RPMI8226 (cell line): ENCODE data around the gene MAPRE2.
"Not testable (repeated sequence)": the region's sequence is repeated elsewhere in the genome, so short reads cannot be mapped to it uniquely, and the experiment has no call there.

Source experiments
- DNase-seq: peaks from one replicate; pipeline ENCODE4 v3.0.0-alpha.2; 2015

MAPRE2 gene

DNA sequence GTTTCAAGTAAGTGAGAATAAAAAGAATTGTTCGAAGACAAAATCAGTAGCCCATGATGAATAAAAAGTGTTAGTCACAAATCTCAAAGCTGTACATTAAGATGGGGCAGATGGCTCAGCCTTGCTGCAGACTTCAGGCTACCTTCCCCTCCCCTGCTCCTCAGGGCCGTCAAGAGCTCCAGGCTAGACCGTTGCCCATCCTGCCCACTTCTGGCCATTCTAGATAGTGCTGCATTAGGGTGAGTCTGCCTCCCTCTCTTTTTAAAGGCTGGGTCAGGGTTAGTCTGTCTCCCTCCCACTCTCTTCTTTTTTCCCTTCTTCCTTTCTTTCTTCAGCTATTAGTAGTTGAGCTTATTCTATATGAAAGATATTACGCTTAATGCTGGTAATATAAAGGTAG is 86.0 kb downstream of the MAPRE2 start:
- DNase-seq, result no peak

DNA sequence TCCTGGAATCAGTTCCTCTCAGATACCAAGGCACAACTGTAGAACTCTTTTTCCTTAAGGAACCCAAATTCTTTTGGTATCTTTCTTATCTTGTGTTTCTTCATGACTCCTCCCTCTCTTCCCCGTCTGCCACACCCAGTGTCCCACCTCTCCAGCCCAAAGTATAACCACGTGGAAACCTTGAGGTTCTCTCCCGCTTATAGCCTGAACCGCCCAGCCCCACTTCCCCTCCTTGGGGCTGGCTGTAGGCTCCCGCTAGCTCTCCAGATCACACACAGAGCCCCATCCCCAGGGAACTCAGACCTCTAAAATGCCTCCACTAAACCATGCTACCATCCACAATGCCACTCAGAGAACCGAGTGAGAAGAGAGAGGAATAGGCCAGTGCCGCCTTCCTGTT is 87.5 kb downstream of the MAPRE2 start:
- no peak for DNase-seq

DNA sequence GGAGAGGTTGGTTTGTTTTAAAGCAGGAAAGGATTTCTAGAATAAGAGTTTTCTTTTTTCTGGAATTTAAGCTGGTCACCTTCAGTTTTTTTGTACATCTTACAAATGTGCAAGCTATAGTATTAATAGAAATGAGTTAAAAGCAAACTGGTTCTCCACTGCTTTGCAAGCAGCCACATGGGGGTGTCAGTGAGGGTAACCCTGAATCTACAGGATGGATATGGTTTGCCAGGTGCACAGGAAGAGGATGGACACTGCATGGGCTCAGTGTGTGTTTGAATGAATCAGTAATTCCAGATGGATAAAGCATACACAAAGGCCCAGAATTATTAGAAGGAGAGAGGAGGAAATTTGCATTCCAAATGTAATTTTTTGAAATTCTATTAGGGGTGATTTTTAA is 89.0 kb downstream of the MAPRE2 start:
- DNase-seq, result no peak

DNA sequence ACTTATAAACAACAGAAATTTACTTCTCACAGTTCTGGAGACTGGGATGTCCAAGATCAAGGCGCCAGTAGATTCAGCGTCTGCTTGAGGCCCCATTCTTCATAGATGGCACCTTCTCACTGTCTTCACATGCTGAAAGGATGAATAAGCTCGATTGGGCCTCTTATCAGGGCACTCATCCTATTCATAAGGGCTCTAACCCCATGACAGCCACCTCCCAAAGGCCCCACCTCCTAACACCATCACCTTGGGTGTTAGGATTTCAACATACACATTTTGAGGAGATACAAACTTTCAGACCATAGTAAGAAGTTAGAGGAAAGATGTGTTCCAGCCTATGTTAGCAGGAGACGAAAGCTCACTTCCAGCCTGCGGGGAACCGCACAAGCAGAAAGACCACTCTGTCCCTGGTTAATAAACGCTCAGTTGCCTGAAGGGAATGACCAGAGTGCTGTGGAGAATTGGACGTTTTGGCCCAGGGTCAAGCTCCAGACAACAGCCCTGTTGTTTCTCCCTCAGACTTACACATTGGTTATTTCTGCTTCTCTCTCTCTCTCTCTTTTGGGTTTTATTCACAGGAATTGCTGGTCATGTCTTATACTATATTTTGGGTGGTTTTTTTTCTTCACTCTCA is 90.3 kb downstream of the MAPRE2 start:
- DNase-seq, result no peak

DNA sequence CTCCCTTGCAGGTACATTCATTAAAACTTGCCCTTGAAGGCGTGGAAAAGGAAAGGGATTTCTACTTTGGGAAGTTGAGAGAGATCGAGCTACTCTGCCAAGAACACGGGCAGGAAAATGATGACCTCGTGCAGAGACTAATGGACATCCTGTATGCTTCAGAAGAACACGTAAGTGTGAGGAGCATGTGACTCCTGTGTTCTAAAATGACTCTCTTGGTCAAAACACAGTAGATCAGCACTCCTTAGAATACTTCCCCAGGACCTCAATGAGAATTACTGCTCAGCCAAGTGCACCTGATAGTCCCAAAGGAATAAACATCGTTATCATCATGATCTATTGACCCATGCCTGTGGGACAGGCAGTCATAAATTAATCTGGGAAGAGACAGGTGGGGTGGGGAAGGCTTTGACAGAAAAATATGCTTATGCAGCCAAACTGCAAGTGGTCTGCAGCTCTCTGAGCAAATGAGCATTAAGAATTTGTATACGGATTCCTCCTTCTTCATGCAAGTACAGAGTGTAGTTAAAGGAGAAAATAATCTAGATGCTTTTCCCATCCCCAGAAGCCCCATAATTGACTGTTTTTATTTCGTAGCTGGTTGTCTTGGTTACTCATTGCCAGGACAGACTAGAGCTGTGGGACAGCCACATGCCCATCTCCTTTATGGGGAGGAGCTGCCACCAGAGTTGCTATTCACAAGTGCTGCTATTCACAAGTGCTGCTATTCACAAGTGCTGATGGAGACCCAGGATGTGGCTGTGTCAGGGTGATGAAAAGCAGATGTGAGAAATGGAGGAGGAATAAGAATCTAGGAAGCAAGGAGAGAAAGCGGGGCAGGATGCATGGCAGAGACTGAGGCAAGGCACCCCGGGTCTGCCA is 91.0 kb downstream of the MAPRE2 start:
- no peak for DNase-seq

DNA sequence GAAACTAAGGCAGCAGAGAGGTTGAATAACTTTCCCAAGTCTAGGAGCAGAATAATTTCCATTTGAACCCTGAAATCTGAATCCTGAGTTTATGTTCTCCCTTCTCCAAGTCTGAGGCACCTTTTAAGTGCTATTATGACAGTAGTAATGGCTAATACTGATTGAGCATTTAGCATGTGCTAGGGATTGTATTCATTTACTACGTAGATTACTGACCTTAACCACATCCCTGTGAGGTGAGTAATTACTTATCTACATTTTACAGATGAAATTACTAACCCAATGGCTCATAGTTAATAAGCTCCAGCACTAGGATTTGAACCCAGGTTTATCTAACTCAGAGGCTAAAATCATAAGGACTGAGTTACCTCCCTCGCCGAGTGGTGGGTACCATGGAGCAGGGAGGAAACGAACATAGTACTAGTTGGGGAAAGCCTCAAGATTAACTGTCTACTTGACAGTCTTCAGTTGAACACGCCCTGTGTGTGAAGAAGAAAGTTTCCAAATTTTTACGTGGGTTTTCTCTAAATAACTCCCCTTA is 93.0 kb downstream of the MAPRE2 start:
- no peak for DNase-seq

DNA sequence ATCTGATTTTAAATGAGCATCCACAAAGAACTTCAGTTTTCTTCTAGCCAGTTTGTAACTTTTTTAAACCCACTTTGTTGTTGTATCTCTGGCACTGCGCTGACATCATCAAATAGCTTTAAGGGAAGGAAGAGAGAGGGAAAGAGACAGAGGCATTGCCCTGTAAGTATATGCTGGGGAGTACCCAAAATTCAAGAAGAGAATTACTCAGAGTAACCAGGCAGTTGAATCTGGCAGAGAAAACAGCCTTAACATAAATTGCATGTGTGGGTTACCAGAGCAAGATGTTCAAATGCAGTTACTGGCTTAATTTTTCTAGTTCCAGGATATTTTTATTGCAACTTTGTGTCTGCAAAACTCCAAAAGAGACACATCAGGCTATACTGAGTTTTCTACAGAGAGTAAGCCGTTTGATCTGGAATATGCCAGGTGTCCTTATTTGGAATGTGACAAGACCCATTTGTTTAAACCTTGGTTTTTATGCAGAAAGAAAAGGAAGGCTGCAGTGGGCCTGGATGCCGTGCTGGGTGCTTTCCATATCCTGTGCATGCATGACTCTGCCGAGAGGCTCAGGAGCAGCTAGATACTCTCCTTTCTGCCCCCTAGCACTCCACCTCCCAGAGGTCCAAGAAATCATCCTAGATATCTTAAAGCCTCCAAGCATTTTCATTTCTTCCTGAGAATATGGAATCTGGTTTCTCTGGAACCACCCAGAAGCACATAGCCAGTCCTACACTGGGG is 93.7 kb downstream of the MAPRE2 start:
- no peak for DNase-seq

DNA sequence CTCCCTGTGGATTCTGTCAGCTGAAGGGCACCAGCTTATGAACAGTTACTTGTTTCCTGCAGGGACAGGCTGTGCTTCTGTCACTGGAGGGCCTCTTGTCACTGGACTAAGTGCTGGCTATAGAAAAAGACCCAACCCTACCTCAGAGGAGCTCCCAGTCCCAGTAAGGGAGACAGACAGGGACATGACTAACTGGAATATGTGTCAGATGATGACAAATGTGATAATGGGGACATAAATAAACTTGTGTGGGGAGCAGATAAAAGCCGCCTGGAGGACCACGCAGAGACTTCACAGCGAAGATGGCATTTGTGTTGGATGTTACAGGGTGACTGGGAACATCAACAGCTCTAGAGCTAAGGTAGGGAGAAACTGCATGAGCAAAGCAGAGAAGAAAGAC is 95.0 kb downstream of the MAPRE2 start:
- no peak for DNase-seq

DNA sequence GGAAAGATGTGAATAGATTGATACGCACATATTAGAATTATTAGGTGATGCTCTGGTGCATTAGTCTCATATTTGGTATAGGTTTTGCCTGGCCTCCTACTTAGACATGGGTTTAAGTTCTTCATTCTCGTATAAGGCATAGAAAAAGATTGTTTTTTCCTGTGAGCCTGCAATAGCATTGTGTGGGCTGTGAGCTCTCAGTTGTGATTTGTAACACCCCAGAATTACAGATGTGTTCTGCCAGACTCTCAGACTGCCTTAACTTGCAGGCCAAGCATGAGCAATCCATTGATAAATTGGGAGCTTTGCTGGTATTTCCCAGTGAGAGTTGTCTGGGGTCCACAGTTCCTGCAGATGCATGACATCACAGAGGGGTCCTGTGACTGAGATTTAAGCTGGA is 95.7 kb downstream of the MAPRE2 start:
- no peak for DNase-seq

DNA sequence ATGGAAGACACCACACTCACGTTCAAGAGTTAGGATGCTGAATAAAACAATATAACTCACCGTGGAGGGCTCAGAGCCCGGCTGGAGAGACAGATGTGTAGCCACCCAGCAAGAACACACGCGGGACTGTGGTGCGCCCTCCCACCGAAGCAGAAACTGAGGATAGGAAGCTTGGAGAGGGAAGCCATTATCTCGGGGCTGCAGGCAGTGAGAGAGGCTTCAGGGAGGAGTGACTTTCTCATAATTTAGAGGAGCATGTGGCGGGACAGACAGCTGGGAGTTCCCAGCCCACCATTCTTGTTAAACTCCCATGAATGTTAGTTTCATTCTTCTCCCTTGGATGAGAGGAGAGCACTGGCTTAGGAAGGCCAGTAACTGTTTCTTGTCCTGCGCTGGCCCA is 96.4 kb downstream of the MAPRE2 start:
- no peak for DNase-seq

DNA sequence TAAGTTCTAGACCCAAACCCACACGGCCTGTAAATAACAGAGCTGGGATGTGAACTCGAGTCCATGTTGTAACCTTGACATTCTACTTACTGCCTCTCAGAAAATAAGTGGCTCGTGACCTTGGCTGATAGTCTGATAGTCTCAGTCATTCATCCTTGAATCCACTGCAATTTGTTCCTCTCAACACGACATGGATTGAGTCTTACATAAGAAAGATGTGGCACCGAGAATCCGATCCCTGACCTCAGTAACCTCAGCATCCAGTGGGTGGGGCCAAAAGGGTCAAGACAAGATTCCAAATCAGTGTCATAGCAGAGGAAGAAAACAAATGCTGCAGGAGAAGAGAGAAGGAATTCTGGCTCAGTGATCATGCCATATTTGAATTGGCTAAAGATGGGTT is 97.6 kb downstream of the MAPRE2 start:
- DNase-seq, result no peak

DNA sequence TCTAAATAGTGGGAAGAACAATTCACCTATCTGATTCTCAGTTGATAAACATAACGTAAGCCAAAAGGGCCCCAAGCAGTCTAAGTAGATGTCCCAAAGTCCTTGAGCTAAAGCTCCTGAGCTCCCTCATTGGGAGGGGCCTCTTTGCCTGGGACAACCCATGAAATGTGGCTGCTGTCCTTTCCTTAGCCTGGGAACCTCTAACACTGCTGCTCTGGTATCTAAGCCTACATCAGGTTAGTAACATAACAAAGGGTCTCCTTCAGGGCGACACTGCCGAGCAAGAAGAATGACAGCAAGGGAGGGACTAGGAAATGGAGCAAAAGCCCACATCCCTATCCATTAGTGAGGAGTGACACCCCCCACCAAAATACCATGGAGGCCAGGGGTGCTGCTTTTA is 98.3 kb downstream of the MAPRE2 start:
- DNase-seq, result no peak

DNA sequence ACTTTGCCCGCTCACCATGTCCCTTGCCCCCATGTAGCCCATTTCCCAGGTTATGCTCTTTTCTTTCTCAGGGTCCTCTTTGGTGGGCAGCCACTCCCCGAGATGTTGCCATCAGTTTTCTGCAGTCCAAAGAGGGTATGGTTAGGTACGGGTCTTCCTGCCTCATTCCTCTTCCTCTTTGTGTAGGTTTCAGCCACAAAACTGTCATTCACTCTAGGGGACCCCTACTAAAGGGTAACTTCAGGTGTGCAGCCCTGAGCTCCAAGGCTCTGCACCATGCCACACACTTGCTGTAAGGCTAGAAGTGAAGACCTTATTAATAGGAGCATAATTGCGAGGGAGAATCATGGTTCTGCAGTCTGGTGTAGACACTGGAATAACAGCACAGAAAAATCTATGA is 99.9 kb downstream of the MAPRE2 start:
- DNase-seq, result no peak

DNA sequence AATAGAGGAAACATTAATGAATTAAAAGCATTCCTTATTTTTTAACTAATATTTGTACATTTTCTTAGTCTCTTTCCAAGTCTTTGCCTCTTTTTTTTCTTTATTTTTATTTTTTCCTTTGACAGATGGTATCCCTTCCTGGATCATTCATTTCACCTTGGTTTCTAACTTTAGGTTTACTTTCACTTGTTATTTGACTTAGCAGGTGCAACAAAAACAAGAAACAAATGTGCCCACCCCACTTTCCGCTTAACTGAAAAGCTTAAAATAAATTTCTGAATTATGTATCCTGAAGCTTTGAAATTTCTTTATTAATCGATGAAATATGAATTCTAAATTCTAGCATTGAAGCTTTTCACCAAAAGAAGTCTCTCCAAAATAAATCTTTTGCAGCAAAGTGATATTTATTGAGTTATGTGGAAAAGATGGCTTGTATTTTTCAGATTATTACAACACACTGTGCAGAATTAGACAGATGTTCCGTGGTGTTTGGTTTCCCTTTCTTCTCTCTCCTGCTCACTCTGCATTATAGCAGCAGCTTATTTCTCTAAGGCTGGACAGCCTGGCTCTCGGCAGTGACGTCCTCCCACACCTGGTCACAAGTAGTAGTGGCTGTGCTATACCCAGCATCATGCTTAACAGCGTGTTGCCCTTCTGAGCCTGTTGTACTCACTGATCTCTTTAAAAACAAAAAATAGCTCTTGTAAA is 100.5 kb downstream of the MAPRE2 start:
- DNase-seq, result no peak

DNA sequence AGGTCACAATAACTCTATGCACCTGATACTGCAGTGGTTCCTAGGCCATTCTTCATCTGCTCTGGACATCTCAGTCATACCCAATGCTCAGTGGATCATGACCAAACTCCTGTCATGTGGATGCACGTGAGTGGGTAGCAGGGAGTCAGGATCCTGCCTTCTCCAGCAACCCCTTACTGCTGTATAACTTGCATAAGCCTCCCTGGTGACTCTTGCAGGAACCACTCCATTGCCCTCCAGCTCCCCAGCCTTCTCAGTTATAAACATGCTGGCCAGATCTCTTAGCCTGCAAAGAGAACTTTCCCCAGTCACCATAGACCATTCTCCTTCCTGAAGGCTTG is 101.0 kb downstream of the MAPRE2 start:
- DNase-seq, result no peak

DNA sequence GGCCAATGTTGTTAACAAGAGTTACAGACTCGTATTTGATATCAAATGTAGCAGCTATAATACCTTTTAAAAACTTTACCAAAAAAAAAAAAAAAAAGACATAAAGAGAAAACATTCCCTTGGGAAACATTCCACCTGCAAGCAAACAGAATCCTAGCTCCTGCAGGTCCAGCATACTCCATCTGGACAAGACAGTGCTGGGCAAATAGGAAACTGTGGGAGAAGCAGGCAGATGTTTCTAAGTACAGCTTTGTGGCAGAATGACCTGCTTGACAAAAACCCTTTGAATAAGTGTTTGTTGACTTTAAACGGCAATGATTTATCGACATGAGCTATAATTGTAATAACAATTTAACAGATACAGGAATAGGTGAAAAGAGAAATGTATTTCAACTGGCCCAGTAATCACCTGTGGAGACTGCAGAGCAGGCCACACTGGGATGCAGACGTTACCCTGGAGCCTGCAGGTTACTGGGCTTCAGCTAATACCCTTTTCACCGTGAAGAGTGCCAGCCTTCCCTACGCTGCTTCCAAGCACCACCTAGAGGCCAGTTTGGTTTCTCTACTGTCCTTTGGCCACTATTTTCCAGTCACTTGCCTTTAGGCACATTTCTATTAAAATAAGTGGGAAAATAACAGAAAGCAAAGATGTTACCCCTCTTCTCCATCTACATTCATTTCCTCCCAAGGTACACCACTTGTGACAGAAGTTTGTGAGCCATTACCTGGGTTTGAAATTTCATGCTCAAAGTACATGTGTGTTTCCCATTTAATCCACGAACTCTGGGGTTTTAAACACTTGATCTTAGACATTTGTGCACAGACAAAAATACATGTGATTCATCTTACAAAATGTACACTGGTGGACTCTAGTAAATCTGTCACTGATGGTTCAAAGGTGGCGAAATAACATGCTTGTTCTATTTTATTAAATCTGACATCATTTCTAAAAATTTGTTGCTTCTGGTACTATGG is 102.7 kb downstream of the MAPRE2 start:
- peak; percentile 50 for DNase-seq

DNA sequence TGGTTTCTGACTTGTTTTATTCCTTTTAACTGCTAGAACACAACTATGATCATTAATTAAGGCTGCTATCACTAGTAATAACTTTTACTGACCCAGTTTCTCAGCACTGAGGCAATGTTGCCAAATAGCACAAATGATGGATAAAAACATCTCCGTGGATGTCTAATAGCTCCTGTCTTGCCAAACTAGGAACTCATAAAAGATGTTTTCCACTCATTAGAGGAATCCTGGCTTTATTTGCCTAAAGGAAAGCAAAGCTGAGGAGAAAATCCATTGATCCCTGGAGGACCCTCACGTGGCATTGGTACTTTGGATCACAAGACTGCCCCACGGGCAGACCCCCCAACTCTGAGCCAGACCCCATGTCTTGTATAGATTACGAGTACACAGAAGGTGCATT is 103.5 kb downstream of the MAPRE2 start:
- no peak for DNase-seq

DNA sequence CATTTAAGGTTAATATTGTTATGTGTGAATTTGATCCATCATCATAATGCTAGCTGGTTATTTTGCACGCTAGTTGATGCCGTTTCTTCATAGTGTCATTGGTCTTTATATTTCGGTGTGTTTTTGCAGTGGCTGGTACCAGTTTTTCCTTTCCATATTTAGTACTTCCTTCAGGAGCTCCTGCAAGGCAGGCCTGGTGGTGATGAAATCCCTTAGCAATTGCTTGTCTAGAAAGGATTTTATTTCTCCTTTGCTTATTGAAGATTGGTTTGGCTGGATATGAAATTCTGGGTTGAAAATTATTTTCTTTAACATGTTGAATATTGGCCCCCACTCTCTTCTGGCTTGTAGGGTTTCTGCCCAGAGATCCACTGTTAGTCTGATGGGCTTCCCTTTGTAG is 109.0 kb downstream of the MAPRE2 start:
- not testable (repeated sequence) for DNase-seq

DNA sequence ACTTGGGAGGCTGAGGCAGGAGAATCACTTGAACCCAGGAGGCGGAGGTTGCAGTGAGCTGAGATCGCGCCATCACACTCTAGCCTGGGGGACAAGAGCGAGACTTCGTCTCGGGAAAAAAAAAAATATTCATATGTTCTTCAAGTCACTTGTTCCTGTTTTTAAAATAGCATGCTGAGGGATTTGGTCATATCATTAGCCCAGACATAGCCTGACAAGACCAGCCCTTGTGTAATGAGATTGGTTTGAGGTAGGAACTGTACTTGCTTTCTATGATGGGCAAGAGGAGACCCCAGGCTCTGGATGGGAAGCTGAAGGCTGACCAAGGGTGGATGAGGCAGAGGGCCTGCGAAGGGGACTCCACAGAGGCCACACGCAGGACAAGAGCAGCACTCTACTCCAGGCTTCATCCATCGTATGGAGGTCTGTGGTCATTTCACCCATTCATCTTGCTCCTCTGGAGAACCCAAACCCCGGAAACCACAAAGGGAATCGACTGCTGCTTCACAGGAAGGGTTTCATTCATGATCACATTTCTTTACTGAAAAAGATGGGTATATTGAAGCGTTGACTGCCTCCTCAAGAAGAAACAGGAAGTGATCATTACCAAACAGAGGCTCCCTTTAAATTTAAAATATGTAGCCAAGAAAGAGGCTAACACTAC is 112.5 kb downstream of the MAPRE2 start:
- peak; percentile 5 for DNase-seq

DNA sequence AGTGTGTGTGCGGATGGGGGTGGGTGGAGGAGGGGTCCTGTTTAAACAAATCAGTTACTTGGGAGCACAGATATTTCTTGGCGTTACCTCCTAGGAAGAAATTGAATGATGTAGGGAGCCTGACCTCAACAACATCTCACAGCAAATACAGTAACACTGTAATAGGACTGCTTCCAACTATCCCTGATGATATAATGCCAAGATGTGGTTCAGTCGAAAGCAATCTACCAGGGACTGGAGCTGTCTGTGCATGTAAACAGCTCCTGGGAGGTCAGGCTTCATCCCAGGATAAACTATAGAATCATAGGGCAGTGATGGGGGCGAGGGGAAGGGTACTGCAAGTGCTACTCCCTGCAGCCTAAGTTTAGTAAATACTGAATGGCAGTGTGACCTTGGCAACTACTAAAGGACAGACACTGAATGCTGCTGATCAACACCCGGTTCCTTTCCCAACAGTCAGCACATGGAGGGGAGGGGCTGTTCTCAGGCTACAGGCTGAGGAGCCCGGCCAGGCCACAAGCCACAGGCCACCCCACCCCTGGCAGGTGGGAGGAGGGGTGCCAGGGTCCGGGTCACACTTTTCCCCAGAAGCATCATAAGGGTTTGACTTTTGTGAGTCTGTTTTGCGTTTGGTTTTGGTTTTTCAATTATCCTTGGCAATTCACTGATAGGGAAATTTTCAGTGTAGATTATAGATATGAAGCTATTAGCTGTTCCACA is 114.3 kb downstream of the MAPRE2 start:
- peak; percentile 24 for DNase-seq

DNA sequence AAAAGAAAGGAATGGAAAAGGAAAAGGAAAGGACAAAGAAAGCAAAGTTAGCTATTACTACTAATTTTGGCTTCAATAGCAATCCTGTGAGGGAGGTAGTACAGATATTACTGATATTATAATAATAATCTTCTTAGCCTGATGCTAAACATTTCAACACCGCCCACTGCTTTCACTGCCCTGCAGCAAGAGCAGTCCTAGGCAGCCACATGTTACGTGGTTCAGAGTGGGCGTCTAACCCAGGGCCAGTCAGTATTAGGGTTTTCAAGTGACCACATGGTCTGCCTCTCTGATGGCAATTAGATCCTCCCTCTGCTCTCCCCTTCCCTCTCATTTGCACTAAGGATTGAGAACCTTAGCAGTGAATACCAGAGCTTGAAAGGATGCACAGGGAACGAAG is 116.0 kb downstream of the MAPRE2 start:
- DNase-seq, result no peak
